HCEC 1CT (cell line): ENCODE data around the gene ZC3H7B.

Experiments
- DNase-seq: peaks from one replicate; pipeline ENCODE4 v3.0.0-alpha.2; 2017

Gene ZC3H7B

GRCh38 chr22:41333806-41334205 is 32.5 kb downstream of the ZC3H7B start:
- DNase-seq = no peak

GRCh38 chr22:41334215-41334614 is 32.9 kb downstream of the ZC3H7B start:
- DNase-seq = no peak

GRCh38 chr22:41334951-41335635 is 33.8 kb downstream of the ZC3H7B start:
- DNase-seq = no peak

- no peak for DNase-seq
These were observed 37.4 kb downstream of the ZC3H7B start for GRCh38 chr22:41338614-41339212.

- no peak for DNase-seq
These were observed 38.5 kb downstream of the ZC3H7B start for GRCh38 chr22:41339823-41340222.

- DNase-seq = no peak
These were observed 39.0 kb downstream of the ZC3H7B start for GRCh38 chr22:41340357-41340756.

- no peak for DNase-seq
These were observed 39.7 kb downstream of the ZC3H7B start for GRCh38 chr22:41341012-41341411.

- no peak for DNase-seq
These were observed 40.7 kb downstream of the ZC3H7B start for GRCh38 chr22:41341990-41342389.

- DNase-seq = no peak
These were observed 42.0 kb downstream of the ZC3H7B start for GRCh38 chr22:41343300-41343699.

- DNase-seq = no peak
These were observed 42.4 kb downstream of the ZC3H7B start for GRCh38 chr22:41343717-41344116.

GRCh38 chr22:41344189-41344788 is 43.0 kb downstream of the ZC3H7B start:
- DNase-seq = no peak

GRCh38 chr22:41345807-41346335 is 44.5 kb downstream of the ZC3H7B start:
- no peak for DNase-seq

- no peak for DNase-seq
These were observed 45.9 kb downstream of the ZC3H7B start for GRCh38 chr22:41347066-41347859.

GRCh38 chr22:41348964-41349484 is 47.7 kb downstream of the ZC3H7B start:
- no peak for DNase-seq

GRCh38 chr22:41350087-41350486 is 48.8 kb downstream of the ZC3H7B start:
- no peak for DNase-seq

- no peak for DNase-seq
These were observed 49.7 kb downstream of the ZC3H7B start for GRCh38 chr22:41351011-41351410.

- DNase-seq = peak; percentile 42
These were observed 50.7 kb downstream of the ZC3H7B start for GRCh38 chr22:41352058-41352457.

- no peak for DNase-seq
These were observed 52.7 kb downstream of the ZC3H7B start for GRCh38 chr22:41353862-41354575.

GRCh38 chr22:41354979-41355378 is 53.7 kb downstream of the ZC3H7B start:
- no peak for DNase-seq

GRCh38 chr22:41355895-41356294 is 54.6 kb downstream of the ZC3H7B start:
- no peak for DNase-seq

GRCh38 chr22:41356430-41357028 is 55.2 kb downstream of the ZC3H7B start:
- no peak for DNase-seq

GRCh38 chr22:41357191-41357590 is 55.9 kb downstream of the ZC3H7B start:
- no peak for DNase-seq
